Memory B cell (primary cell): ENCODE measurements around the gene OBP2A.

Experiments
- ATAC-seq: fragments of 150-1000 bp; cut with Tn5 transposase; 2 replicates; pipeline ENCODE4 v1.10.0; 2021; ENCODE audit warnings: low read depth, mild to moderate bottlenecking, moderate library complexity
- DNase-seq, 2 donors: peaks; one replicate each; pipeline ENCODE4 v3.0.0; 2022; ENCODE audit warnings: low spot score in 2 of 2
- H3K27ac Mint-ChIP-seq: one replicate; pipeline ENCODE4 v1.8.0; 2022; ENCODE audit warnings: mild to moderate bottlenecking, moderate library complexity, mixed read lengths
- H3K27me3 Mint-ChIP-seq: one replicate; pipeline ENCODE4 v1.8.0; 2022; ENCODE audit warnings: mixed read lengths
- H3K36me3 Mint-ChIP-seq: one replicate; pipeline ENCODE4 v1.8.0; 2022; ENCODE audit warnings: mild to moderate bottlenecking, mixed read lengths
- H3K4me1 Mint-ChIP-seq: one replicate; pipeline ENCODE4 v1.8.0; 2022; ENCODE audit warnings: mixed read lengths
- H3K4me3 Mint-ChIP-seq: one replicate; pipeline ENCODE4 v1.8.0; 2022; ENCODE audit warnings: mild to moderate bottlenecking, moderate library complexity, mixed read lengths
- H3K9me3 Mint-ChIP-seq: one replicate; pipeline ENCODE4 v1.8.0; 2022; ENCODE audit warnings: mixed read lengths

OBP2A gene

GRCh38 chr9:135591506-135592330 is 45.8 kb downstream of the OBP2A start:
- Mint-ChIP-seq H3K4me3 (no peak overlapping the region), H3K9me3 (peaks cover 4% of the 10 kb centered on the region), H3K27me3 (peaks cover 6% of the 10 kb centered on the region), H3K4me1 (no peaks in the 10 kb centered on the region), H3K36me3 (no peaks in the 10 kb centered on the region), H3K27ac (no peak overlapping the region)
- no peak for DNase-seq
- no peak for ATAC-seq

DNA sequence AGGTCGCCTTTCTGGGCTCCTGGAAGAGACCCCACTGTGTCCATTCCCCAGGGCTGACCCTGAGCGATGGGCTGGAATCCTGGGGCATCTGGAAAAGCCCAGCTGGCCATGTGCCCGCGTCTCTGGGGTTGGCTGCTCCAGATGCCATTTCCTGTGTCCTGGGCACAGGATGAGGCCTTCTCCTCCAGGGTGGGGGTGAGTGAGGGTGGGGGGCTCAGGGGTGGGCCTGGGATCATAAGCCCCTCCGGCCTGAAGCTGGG is 46.3 kb downstream of the OBP2A start:
- ATAC-seq = no peak
- H3K4me1 Mint-ChIP-seq = no peaks in the 10 kb centered on the region
- peaks cover 5% of the 10 kb centered on the region for H3K27me3 Mint-ChIP-seq
- peaks cover 4% of the 10 kb centered on the region for H3K9me3 Mint-ChIP-seq
- H3K4me3 Mint-ChIP-seq = no peak overlapping the region
- no peaks in the 10 kb centered on the region for H3K36me3 Mint-ChIP-seq
- H3K27ac Mint-ChIP-seq = no peak overlapping the region
- DNase-seq = no peak

GRCh38 chr9:135592625-135593024 is 46.7 kb downstream of the OBP2A start:
- no peak for ATAC-seq
- Mint-ChIP-seq H3K36me3 (no peaks in the 10 kb centered on the region), H3K9me3 (peaks cover 4% of the 10 kb centered on the region), H3K4me3 (no peak overlapping the region), H3K27me3 (peaks cover 5% of the 10 kb centered on the region), H3K4me1 (no peaks in the 10 kb centered on the region), H3K27ac (no peak overlapping the region)
- no peak for DNase-seq

DNA sequence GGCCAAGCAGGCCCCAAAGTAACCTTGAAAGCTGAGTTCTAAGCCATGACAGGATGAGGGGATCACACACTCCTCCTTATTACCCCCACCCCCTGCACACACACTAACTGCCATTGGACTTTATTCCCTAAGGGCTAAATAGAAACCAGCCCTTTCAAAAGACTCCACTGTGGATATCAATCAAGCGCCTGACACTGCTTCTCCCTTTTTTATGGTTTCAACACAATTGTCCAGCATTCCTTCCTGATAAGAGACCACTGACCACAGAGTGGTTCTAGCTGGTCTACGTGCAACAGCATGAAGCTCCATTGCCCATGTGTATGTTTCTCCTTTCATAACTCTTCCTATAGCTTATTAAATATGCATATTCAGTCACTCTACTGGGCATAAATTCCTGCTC is 50.3 kb downstream of the OBP2A start:
- Mint-ChIP-seq H3K4me3 (no peak overlapping the region), H3K36me3 (no peaks in the 10 kb centered on the region), H3K4me1 (no peaks in the 10 kb centered on the region), H3K9me3 (peaks cover 4% of the 10 kb centered on the region), H3K27me3 (peaks cover 9% of the 10 kb centered on the region), H3K27ac (no peak overlapping the region)
- ATAC-seq (no peak), DNase-seq (no peak)
